HepG2 (cell line): ENCODE data around the gene DNAJC12. TPM values are rescaled to one million over a fixed set of nuclear protein-coding genes. Genes with fewer than 3 reads are reported as not detected.
A peak's percentile ranks its signal among the peaks of the same experiment; 100 is the strongest.

Experiments used
- ELF3 ChIP-seq: IDR thresholded peaks from 2 replicates; pipeline ENCODE4 v1.6.1; 2016; ENCODE audit warnings: missing genetic modification reagents, missing compliant biosample characterization
- FOSL1 ChIP-seq: sonication (generic); formaldehyde crosslinking; IDR thresholded peaks from 2 replicates; pipeline ENCODE4 v1.9.0; 2021; ENCODE audit warnings: missing genetic modification reagents, borderline replicate concordance
- IRF1 ChIP-seq: sonication (generic); formaldehyde crosslinking; IDR thresholded peaks from 2 replicates; pipeline ENCODE4 v1.4.0; 2020; ENCODE audit warnings: low read depth, mild to moderate bottlenecking, missing genetic modification reagents
- MBD4 ChIP-seq: IDR thresholded peaks from 2 replicates; pipeline ENCODE4 v1.6.1; 2012; ENCODE audit warnings: low read length, inconsistent platforms, borderline replicate concordance
- MEIS2 ChIP-seq: sonication (generic); formaldehyde crosslinking; IDR thresholded peaks from 2 replicates; pipeline ENCODE4 v1.9.0; 2021; ENCODE audit warnings: mild to moderate bottlenecking, missing genetic modification reagents
- NFKB2 ChIP-seq: sonication (generic); formaldehyde crosslinking; IDR thresholded peaks from 2 replicates; pipeline ENCODE4 v1.4.0; 2020; ENCODE audit warnings: missing genetic modification reagents, borderline replicate concordance
- SP1 ChIP-seq, 2 experiments: fragments of 450-650 bp in 1 of 2; sonication (generic) in 1 of 2; formaldehyde crosslinking in 1 of 2; IDR thresholded peaks; 2 replicates each; pipeline versions ENCODE4 v1.4.0 to v1.6.1; 2016 to 2020; ENCODE audit warnings: missing genetic modification reagents in 1 of 2
- ZNF143 ChIP-seq: sonication (generic); formaldehyde crosslinking; IDR thresholded peaks from 2 replicates; pipeline ENCODE4 v1.4.0; 2020; ENCODE audit warnings: missing genetic modification reagents
- ZNF180 ChIP-seq: sonication (generic); formaldehyde crosslinking; IDR thresholded peaks from 2 replicates; pipeline ENCODE4 v1.4.0; 2020; ENCODE audit warnings: low read depth, missing genetic modification reagents, borderline replicate concordance
- ZNF205 ChIP-seq: IDR thresholded peaks from 2 replicates; pipeline ENCODE4 v1.6.1; 2018; ENCODE audit warnings: missing biosample characterization, missing genetic modification reagents
- ZNF264 ChIP-seq: sonication (generic); formaldehyde crosslinking; IDR thresholded peaks from 2 replicates; pipeline ENCODE4 v1.4.0; 2020; ENCODE audit warnings: missing genetic modification reagents
- ZNF484 ChIP-seq: sonication (generic); formaldehyde crosslinking; IDR thresholded peaks from 2 replicates; pipeline ENCODE4 v1.5.1; 2020; ENCODE audit warnings: mild to moderate bottlenecking, low read depth, missing genetic modification reagents, borderline replicate concordance
- ZNF605 ChIP-seq: sonication (generic); formaldehyde crosslinking; IDR thresholded peaks from 2 replicates; pipeline ENCODE4 v1.8.0; 2022; ENCODE audit warnings: mild to moderate bottlenecking, missing genetic modification reagents
- ZNF7 ChIP-seq: IDR thresholded peaks from 2 replicates; pipeline ENCODE4 v1.6.1; 2016; ENCODE audit warnings: missing biosample characterization, missing genetic modification reagents
- ZNF781 ChIP-seq: sonication (generic); formaldehyde crosslinking; IDR thresholded peaks from 2 replicates; pipeline ENCODE4 v1.5.1; 2020; ENCODE audit warnings: borderline replicate concordance, mild to moderate bottlenecking, missing genetic modification reagents; ENCODE audit errors: not compliant biosample characterization
- ZZZ3 ChIP-seq: sonication (generic); formaldehyde crosslinking; IDR thresholded peaks from 2 replicates; pipeline ENCODE4 v1.4.0; 2020; ENCODE audit warnings: missing genetic modification reagents, mild to moderate bottlenecking, borderline replicate concordance
- polyA plus RNA-seq, 8 experiments: library from polyadenylated mRNA; depleted of rRNA in 3 of 8; stranded (reverse) in 7 of 8; unstranded in 1 of 8; fragments of >200 nt; fragmentation: Illumina TruSeq in 4 of 8; extraction: Trizol in 4 of 8; gene quantifications; 2 replicates each; pipeline versions ENCODE4 v1.2.1 to v1.2.3, GENCODE V29; 2011 to 2016; ENCODE audit warnings: low read depth in 4 of 8, missing spikeins in 1 of 8, mixed read lengths in 1 of 8; ENCODE audit not compliant: insufficient read depth in 1 of 8
- total RNA-seq, 5 experiments: library from RNA; depleted of rRNA; stranded (reverse); fragments of >200 nt; fragmentation: Illumina TruSeq; extraction: Trizol; gene quantifications; 2 replicates each; pipeline ENCODE4 v1.2.3, GENCODE V29; 2016; ENCODE audit warnings: low read depth in 1 of 5
- TF ChIP-seq, protein P1 (sequence below): sonication (generic); formaldehyde crosslinking; IDR thresholded peaks from 2 replicates; pipeline ENCODE4 v1.5.1; 2020; ENCODE audit warnings: mild to moderate bottlenecking, missing genetic modification reagents, moderate library complexity
- TF ChIP-seq, protein P2 (sequence below): sonication (generic); formaldehyde crosslinking; IDR thresholded peaks from 2 replicates; pipeline ENCODE4 v1.4.0; 2020; ENCODE audit warnings: mild to moderate bottlenecking, missing genetic modification reagents
- TF ChIP-seq, protein P3 (sequence below): fragments of 450-650 bp; IDR thresholded peaks from 2 replicates; pipeline ENCODE4 v1.6.1; 2017; ENCODE audit warnings: mild to moderate bottlenecking

Gene DNAJC12
- total and polyA plus RNA-seq, 2 of the 13 experiments (the other 11 are each of a cell fraction or from before 2014, with no cell fraction given): 11.6 to 43.9 TPM

DNA sequence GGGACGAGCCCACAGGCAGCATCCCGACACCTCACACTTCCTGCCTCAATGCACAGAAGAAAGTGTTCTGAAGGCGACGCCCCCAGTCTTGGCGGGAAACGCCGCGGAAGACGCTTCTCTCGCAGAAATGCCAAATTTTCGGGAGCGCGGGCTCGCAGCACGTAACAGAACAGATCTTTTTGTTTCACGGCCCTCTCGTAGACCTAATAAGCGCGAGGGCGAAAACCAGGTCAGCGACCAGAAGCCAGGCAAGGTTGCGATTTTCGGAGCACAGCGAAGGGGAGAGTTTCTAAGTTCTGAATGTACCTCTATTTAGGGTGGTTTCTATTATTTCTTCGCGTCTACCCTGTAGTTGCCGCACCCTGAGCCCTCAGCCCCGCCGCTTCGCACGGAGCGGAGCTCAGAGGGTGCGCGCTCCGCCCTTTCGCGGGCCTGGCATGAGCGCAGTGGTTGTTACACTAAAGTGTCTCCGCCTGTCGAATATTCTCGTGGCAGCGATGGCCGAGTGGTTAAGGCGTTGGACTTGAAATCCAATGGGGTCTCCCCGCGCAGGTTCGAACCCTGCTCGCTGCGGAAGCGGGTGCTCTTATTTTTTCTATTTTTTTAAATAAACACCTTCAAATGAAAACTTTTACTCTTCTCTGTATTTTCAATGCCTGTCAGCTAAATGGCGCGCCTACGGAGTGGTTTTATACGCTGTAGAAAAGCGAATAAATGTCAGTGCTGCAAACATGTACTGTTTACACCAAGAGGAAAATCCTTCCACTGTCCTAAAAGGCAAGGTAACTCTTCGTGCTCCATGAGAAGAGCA is 73.8 kb downstream of the DNAJC12 start (continued):
- no peak for TF ChIP-seq SP1 (IDR thresholded peaks at IDR 0.05)
- peak; percentile 46; the same call in 1 of the 2 replicates for TF ChIP-seq SP1 (CRISPR knock-in tag; IDR thresholded peaks at IDR 0.05)
- TF ChIP-seq ZNF205 (CRISPR knock-in tag): 0 out of 2 replicates have a peak, but pooled peaks have one; percentile 22
- no peak; the same call in 1 of the 2 replicates for TF ChIP-seq ZNF605 (CRISPR knock-in tag)
- TF ChIP-seq ZZZ3 (CRISPR knock-in tag): no peak; the same call in 1 of the 2 replicates
- TF ChIP-seq MEIS2 (CRISPR knock-in tag): no peak
- peak; percentile 37; the same call in 1 of the 2 replicates for TF ChIP-seq ZNF143
- peak; percentile 43 for TF ChIP-seq ZNF264 (CRISPR knock-in tag)
- TF ChIP-seq, protein P1, sequence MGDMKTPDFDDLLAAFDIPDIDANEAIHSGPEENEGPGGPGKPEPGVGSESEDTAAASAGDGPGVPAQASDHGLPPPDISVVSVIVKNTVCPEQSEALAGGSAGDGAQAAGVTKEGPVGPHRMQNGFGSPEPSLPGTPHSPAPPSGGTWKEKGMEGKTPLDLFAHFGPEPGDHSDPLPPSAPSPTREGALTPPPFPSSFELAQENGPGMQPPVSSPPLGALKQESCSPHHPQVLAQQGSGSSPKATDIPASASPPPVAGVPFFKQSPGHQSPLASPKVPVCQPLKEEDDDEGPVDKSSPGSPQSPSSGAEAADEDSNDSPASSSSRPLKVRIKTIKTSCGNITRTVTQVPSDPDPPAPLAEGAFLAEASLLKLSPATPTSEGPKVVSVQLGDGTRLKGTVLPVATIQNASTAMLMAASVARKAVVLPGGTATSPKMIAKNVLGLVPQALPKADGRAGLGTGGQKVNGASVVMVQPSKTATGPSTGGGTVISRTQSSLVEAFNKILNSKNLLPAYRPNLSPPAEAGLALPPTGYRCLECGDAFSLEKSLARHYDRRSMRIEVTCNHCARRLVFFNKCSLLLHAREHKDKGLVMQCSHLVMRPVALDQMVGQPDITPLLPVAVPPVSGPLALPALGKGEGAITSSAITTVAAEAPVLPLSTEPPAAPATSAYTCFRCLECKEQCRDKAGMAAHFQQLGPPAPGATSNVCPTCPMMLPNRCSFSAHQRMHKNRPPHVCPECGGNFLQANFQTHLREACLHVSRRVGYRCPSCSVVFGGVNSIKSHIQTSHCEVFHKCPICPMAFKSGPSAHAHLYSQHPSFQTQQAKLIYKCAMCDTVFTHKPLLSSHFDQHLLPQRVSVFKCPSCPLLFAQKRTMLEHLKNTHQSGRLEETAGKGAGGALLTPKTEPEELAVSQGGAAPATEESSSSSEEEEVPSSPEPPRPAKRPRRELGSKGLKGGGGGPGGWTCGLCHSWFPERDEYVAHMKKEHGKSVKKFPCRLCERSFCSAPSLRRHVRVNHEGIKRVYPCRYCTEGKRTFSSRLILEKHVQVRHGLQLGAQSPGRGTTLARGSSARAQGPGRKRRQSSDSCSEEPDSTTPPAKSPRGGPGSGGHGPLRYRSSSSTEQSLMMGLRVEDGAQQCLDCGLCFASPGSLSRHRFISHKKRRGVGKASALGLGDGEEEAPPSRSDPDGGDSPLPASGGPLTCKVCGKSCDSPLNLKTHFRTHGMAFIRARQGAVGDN: peak; percentile 84
- TF ChIP-seq ZNF781 (CRISPR knock-in tag): peak; percentile 81
- TF ChIP-seq, protein P2, sequence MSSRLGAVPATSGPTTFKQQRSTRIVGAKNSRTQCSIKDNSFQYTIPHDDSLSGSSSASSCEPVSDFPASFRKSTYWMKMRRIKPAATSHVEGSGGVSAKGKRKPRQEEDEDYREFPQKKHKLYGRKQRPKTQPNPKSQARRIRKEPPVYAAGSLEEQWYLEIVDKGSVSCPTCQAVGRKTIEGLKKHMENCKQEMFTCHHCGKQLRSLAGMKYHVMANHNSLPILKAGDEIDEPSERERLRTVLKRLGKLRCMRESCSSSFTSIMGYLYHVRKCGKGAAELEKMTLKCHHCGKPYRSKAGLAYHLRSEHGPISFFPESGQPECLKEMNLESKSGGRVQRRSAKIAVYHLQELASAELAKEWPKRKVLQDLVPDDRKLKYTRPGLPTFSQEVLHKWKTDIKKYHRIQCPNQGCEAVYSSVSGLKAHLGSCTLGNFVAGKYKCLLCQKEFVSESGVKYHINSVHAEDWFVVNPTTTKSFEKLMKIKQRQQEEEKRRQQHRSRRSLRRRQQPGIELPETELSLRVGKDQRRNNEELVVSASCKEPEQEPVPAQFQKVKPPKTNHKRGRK (CRISPR knock-in tag): no peak
- TF ChIP-seq ELF3: peak; percentile 58; the same call in 1 of the 2 replicates
- TF ChIP-seq IRF1 (CRISPR knock-in tag): no peak
- TF ChIP-seq ZNF7 (CRISPR knock-in tag): no peak
- peak; percentile 62; the same call in 1 of the 2 replicates for TF ChIP-seq MBD4
- no peak for TF ChIP-seq ZNF180 (CRISPR knock-in tag)
- TF ChIP-seq NFKB2 (CRISPR knock-in tag): peak; percentile 96; the same call in 1 of the 2 replicates
- TF ChIP-seq ZNF484 (CRISPR knock-in tag): no peak
- no peak for TF ChIP-seq FOSL1
- TF ChIP-seq, protein P3, sequence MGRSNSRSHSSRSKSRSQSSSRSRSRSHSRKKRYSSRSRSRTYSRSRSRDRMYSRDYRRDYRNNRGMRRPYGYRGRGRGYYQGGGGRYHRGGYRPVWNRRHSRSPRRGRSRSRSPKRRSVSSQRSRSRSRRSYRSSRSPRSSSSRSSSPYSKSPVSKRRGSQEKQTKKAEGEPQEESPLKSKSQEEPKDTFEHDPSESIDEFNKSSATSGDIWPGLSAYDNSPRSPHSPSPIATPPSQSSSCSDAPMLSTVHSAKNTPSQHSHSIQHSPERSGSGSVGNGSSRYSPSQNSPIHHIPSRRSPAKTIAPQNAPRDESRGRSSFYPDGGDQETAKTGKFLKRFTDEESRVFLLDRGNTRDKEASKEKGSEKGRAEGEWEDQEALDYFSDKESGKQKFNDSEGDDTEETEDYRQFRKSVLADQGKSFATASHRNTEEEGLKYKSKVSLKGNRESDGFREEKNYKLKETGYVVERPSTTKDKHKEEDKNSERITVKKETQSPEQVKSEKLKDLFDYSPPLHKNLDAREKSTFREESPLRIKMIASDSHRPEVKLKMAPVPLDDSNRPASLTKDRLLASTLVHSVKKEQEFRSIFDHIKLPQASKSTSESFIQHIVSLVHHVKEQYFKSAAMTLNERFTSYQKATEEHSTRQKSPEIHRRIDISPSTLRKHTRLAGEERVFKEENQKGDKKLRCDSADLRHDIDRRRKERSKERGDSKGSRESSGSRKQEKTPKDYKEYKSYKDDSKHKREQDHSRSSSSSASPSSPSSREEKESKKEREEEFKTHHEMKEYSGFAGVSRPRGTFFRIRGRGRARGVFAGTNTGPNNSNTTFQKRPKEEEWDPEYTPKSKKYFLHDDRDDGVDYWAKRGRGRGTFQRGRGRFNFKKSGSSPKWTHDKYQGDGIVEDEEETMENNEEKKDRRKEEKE: no peak
